ENCODE measurements around the gene RFXAP.

Gene RFXAP

DNA sequence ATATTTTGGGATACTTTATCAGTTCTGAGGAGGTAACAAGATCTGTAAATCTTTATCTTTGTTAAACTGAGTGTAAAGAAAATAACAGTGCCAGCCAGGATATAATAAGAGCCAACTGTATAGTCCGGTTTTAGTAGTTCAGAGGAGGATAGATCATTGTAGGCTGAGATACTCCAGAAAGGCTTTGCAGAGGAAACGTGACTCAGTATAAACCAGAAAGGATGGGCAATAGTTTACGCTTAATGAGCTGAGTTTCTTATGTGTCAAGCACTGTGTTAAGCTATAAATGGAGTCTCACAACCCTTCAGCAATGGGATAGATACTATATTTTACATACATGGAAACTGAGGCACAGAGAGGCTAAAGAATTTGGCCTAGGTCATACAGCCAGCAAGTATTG lies 3.8 kb downstream of the RFXAP start:
- H3K4me3 ChIP-seq (ENCODE audit: control insufficient read depth, low read depth, low read length): no peak overlapping the region
- DNase-seq (ENCODE audit: low read depth): peak; percentile 34
- TF ChIP-seq, protein P1, sequence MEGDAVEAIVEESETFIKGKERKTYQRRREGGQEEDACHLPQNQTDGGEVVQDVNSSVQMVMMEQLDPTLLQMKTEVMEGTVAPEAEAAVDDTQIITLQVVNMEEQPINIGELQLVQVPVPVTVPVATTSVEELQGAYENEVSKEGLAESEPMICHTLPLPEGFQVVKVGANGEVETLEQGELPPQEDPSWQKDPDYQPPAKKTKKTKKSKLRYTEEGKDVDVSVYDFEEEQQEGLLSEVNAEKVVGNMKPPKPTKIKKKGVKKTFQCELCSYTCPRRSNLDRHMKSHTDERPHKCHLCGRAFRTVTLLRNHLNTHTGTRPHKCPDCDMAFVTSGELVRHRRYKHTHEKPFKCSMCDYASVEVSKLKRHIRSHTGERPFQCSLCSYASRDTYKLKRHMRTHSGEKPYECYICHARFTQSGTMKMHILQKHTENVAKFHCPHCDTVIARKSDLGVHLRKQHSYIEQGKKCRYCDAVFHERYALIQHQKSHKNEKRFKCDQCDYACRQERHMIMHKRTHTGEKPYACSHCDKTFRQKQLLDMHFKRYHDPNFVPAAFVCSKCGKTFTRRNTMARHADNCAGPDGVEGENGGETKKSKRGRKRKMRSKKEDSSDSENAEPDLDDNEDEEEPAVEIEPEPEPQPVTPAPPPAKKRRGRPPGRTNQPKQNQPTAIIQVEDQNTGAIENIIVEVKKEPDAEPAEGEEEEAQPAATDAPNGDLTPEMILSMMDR (conservative IDR thresholded peaks at IDR 0.05; ENCODE audit: control insufficient read depth, insufficient read depth, low read depth, low read length): no peak

DNA sequence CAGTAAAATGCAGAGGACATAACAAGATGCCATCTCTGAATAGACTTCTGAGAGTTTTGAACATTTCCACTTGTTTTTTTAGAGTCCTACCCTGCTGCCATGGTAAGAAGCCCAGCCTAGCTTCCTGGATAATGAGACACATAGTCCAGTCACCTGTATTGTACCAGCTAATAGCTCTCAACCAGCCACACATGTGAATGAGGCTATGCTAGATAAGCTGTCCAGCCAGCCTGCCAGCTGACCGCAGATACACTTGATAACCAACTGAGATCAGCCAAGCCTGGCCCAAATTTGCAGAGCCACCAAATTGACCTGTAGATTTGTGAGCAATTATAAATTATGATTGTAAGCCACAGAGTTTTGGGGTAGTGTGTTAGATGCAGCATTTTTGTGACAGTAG lies 10.7 kb downstream of the RFXAP start:
- no peak for DNase-seq (ENCODE audit: low read depth)
- no peak overlapping the region for H3K4me3 ChIP-seq (ENCODE audit: control insufficient read depth, low read depth, low read length)
- TF ChIP-seq, protein P1 (conservative IDR thresholded peaks at IDR 0.05; ENCODE audit: control insufficient read depth, insufficient read depth, low read depth, low read length): no peak

DNA sequence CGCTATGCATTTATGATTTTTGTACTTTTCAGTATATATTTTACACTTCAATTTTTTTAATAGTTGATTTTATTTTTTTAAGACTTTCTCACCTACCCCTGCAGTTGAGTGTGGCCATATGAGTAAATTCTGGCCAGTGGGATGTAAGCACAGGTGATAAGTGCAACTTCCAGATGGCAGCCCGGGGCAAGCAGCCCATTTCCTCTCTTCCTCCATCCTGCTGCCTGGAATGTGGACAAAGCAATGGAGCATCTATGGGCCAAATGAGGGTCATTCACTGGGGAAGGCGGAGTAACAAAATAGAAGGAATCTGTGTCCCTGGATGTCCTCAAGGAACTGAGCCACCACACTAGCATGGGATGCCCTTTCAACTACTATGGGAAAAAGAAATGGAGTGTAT lies 12.3 kb downstream of the RFXAP start:
- TF ChIP-seq, protein P1 (conservative IDR thresholded peaks at IDR 0.05; ENCODE audit: control insufficient read depth, insufficient read depth, low read depth, low read length): no peak
- no peak for DNase-seq (ENCODE audit: low read depth)
- no peak overlapping the region for H3K4me3 ChIP-seq (ENCODE audit: control insufficient read depth, low read depth, low read length)

DNA sequence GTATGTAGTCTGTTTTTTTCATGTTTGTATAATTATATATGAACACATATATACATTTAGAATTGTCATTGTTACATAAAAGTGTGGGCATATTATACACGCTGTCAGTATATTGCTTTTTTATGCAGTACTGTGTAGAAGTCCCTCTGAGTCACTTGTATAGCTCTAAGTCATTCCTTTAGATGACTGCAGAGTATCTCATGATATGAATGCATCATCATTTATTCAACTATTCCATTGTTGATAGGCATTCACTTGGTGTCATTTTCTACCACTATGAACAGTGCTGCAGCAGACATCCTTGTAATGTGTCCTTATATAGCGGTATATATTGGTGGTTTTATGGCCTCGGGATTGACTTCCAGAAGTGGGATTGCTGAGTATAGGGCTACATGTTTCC lies 15.3 kb downstream of the RFXAP start:
- DNase-seq (ENCODE audit: low read depth): peak; percentile 33
- TF ChIP-seq, protein P1 (conservative IDR thresholded peaks at IDR 0.05; ENCODE audit: control insufficient read depth, insufficient read depth, low read depth, low read length): no peak
- no peak overlapping the region for H3K4me3 ChIP-seq (ENCODE audit: control insufficient read depth, low read depth, low read length)

DNA sequence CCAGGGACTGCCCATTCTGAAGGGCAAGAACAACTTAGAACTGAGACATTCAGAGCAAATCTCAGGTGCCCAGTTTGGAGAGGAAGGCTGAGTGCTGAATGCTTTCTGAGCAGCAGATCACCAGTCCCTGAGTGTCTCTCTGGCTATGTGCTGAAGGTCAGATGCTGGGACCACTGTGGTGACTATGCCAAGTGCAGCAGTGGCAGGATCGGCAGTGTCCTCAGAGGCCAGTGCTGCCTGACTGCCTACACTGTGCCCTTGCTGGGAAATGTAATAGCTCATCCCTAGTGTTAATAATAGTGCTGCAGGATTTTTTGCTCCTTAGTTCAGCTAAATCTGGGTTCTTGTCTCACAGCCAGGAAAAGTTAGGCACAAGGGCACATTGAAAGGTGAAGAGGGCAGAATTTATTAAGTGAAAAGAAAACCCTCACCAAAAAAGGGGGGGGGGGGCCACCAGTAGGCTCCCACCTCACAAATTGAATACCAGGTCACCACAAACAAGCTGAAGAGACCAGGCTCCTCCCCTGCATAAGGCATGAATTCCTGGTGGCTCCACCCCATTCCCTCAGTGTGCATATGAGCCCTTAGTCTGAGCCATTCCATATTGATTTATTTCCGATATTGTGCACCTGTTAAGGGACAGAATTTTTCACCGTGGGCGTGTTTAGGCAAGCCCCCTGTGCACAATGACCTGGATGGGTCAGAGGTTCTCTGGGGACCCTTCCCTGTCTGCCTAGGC lies 18.5 kb downstream of the RFXAP start:
- TF ChIP-seq, protein P1 (conservative IDR thresholded peaks at IDR 0.05; ENCODE audit: control insufficient read depth, insufficient read depth, low read depth, low read length): no peak
- H3K4me3 ChIP-seq (ENCODE audit: control insufficient read depth, low read depth, low read length): no peak overlapping the region
- DNase-seq (ENCODE audit: low read depth): no peak

DNA sequence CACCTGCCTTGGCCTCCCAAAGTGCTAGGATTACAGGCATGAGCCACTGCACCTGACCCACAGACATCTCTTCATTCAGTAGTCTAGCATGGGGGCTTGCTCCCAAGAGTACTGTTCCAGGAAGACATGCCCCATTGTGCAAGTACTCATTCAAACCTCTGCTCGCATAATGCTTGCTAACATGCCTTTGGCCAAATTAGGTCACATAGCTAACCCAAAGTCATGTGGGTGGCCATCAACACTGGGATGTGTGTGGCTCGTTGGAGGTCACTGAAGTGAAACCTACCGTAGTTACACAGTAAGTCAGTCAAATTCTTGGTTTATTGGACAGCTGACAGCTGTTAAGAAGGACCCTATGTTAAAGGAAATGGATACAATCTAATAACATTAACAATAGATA lies 20.3 kb downstream of the RFXAP start:
- no peak overlapping the region for H3K4me3 ChIP-seq (ENCODE audit: control insufficient read depth, low read depth, low read length)
- no peak for DNase-seq (ENCODE audit: low read depth)
- TF ChIP-seq, protein P1 (conservative IDR thresholded peaks at IDR 0.05; ENCODE audit: control insufficient read depth, insufficient read depth, low read depth, low read length): no peak
